Measurements from ENCODE around the gene SRGAP2B. TPM values are rescaled to one million over a fixed set of nuclear protein-coding genes. Genes with fewer than 3 reads are reported as not detected.
"Not testable (repeated sequence)": the region's sequence is repeated elsewhere in the genome, so short reads cannot be mapped to it uniquely, and the experiment has no call there.

The SRGAP2B gene
- total RNA-seq, 1 experiment from 2014 or later: 24.2 TPM

DNA sequence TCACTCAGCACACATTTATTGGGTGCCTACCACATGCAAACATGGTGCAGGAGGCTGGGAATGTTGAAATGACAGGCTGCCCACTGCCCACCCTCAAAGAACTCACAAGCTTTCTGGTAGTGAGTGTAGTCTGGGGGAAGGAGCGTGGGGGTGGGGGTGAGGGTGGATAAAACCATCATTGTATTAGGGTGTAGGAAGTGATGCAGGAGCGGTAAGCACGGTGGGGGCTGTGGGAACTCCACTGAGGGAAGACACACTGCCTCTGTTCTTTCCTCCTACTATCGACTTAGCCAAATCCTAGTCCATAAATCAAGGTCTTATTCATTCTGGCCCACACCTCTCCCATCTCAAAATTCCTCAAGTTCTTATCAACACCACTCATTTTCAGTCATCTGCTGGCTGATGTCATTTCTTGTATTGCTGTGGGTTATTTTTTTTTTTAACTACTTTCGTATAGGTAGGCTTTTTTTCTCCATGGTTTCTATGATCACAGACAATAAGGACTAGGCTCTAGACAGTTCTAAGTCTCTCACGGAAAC lies 21.0 kb downstream of the SRGAP2B start:
- H3K36me3 ChIP-seq; H3K27ac ChIP-seq; H3K4me3 ChIP-seq; DNase-seq (ENCODE audit: low read depth in 1 of 2, low spot score in 2 of 2); H3K9me3 ChIP-seq (replicated peaks); H3K4me1 ChIP-seq (replicated peaks); H3K27me3 ChIP-seq (replicated peaks): not testable (repeated sequence)

DNA sequence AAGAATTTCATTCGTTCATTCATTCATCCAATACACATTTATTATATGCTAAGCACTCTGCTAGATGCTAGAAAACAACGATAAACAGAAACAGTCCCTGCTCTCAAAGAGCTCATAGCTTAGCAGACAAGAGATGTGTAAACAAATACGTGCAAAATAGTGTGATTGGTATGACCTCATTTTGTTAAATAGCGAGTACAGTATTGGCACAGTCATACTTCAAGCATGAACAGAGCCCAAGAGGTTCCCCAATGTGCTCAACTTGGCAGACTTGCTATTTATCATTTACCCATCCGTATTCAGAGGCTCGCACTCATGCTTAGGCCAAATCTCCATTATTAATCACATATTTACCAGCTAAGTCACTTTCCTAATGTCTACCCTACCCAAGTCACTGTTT lies 23.6 kb downstream of the SRGAP2B start:
- H3K27me3 ChIP-seq (replicated peaks); H3K4me1 ChIP-seq (replicated peaks): not testable (repeated sequence)

DNA sequence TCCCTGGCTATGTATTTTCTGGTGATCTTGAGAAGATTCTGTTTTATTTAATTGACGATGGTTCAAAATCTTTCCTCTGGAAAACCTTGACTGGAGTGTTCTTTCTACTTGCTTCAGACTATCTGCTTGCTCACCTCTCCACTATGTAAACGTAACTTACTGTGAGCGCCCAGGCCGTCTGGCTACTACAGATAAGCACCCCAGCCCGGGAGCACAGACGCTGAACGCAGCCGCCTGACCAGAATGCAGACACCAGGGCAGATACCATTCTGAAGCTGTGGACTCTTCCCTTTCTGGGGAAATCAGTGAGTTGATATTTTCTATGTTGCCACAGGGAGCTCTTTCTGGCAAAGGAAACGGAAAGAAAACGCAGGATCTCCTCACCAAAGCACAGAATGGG lies 28.6 kb downstream of the SRGAP2B start:
- H3K36me3 ChIP-seq; H3K27me3 ChIP-seq (replicated peaks); DNase-seq (ENCODE audit: low read depth in 1 of 2, low spot score in 2 of 2); H3K9me3 ChIP-seq (replicated peaks); H3K4me3 ChIP-seq; H3K4me1 ChIP-seq (replicated peaks); H3K27ac ChIP-seq: not testable (repeated sequence)

More for the DNA sequence above, 23.6 kb downstream of the SRGAP2B start:
- not testable (repeated sequence) for H3K27ac ChIP-seq; DNase-seq (ENCODE audit: low read depth in 1 of 2, low spot score in 2 of 2); H3K4me3 ChIP-seq; H3K36me3 ChIP-seq; H3K9me3 ChIP-seq (replicated peaks)

- H3K27me3 ChIP-seq (replicated peaks); H3K4me3 ChIP-seq: not testable (repeated sequence)
Measured at GRCh38 chr1:145065194-145065826, 29.8 kb downstream of the SRGAP2B start.

DNA sequence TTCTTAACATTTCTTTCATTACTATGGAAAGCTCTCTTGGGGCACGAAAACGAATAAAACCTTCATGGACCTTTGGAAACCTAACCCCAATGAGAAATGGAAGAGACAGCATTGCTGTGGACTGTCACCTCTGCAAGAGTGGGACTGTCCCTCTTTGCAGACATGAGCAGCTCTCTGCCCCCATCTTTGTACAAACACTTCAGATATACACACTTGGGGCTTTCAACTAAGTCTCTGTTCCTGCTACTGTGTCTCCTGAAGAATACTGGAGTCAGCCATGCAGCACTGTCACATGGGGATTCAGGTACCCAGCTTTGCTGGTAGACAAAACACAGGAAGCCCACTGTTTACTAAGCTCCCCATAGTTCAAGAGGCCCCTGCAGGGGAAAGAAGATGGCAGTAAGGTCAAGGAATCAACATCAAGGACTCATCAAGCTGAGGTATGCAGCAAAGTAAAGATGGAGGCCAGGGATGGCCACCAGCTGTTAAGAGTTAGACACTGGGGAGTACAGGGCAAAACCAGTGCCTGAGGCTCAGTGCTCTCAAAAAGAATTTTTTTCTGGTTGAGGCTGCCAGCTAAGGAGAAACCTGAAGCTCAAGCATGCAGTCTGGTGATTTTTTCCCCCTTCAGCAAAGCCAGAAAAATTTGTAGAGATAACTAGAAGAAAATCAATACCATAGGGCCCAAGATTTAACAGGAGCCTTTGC lies 31.0 kb downstream of the SRGAP2B start:
- H3K27ac ChIP-seq; H3K4me1 ChIP-seq (replicated peaks); H3K36me3 ChIP-seq; H3K9me3 ChIP-seq (replicated peaks); H3K4me3 ChIP-seq; DNase-seq (ENCODE audit: low read depth in 1 of 2, low spot score in 2 of 2); H3K27me3 ChIP-seq (replicated peaks): not testable (repeated sequence)

More at GRCh38 chr1:145065194-145065826, 29.8 kb downstream of the SRGAP2B start:
- not testable (repeated sequence) for H3K36me3 ChIP-seq; H3K27ac ChIP-seq; H3K9me3 ChIP-seq (replicated peaks); DNase-seq (ENCODE audit: low read depth in 1 of 2, low spot score in 2 of 2); H3K4me1 ChIP-seq (replicated peaks)

- not testable (repeated sequence) for H3K27me3 ChIP-seq (replicated peaks); H3K27ac ChIP-seq; DNase-seq (ENCODE audit: low read depth in 1 of 2, low spot score in 2 of 2); H3K4me1 ChIP-seq (replicated peaks); H3K4me3 ChIP-seq; H3K9me3 ChIP-seq (replicated peaks); H3K36me3 ChIP-seq
Measured at GRCh38 chr1:145063285-145063684, 31.8 kb downstream of the SRGAP2B start.

- H3K4me3 ChIP-seq; DNase-seq (ENCODE audit: low read depth in 1 of 2, low spot score in 2 of 2); H3K27ac ChIP-seq: not testable (repeated sequence)
Measured at GRCh38 chr1:145058184-145058583, 36.9 kb downstream of the SRGAP2B start.

DNA sequence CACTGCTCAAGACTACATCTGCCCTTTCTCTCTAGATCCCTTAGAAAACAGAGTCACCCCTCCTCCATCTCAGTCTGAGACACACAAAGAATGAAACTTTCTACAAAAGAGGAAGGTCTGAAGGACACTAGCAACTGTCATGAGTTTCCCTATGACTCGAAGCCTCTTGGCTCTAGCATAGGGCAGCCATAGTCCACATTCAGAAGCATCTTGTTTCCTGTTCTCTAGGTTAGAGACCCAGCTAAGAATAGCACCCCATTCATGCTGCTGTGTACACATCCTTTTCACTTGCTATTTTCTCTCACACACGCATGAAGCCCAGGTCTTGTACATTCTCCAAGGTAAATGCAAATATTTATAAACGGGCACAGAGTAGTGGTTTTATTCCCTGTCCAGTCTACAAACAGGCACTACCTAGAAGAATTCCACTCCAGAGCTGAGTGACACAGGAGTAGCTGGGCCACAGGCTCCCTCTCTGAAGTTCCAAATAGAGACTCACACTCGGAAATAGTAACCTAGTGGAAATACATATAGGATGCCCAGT lies 39.8 kb downstream of the SRGAP2B start:
- H3K36me3 ChIP-seq; DNase-seq (ENCODE audit: low read depth in 1 of 2, low spot score in 2 of 2): not testable (repeated sequence)

More at GRCh38 chr1:145058184-145058583, 36.9 kb downstream of the SRGAP2B start:
- H3K9me3 ChIP-seq (replicated peaks); H3K27me3 ChIP-seq (replicated peaks); H3K36me3 ChIP-seq; H3K4me1 ChIP-seq (replicated peaks): not testable (repeated sequence)

GRCh38 chr1:145053428-145053827 lies 41.7 kb downstream of the SRGAP2B start:
- not testable (repeated sequence) for H3K9me3 ChIP-seq (replicated peaks); H3K36me3 ChIP-seq; H3K27me3 ChIP-seq (replicated peaks)

More for the DNA sequence above, 39.8 kb downstream of the SRGAP2B start:
- not testable (repeated sequence) for H3K4me1 ChIP-seq (replicated peaks); H3K4me3 ChIP-seq; H3K9me3 ChIP-seq (replicated peaks); H3K27ac ChIP-seq; H3K27me3 ChIP-seq (replicated peaks)

DNA sequence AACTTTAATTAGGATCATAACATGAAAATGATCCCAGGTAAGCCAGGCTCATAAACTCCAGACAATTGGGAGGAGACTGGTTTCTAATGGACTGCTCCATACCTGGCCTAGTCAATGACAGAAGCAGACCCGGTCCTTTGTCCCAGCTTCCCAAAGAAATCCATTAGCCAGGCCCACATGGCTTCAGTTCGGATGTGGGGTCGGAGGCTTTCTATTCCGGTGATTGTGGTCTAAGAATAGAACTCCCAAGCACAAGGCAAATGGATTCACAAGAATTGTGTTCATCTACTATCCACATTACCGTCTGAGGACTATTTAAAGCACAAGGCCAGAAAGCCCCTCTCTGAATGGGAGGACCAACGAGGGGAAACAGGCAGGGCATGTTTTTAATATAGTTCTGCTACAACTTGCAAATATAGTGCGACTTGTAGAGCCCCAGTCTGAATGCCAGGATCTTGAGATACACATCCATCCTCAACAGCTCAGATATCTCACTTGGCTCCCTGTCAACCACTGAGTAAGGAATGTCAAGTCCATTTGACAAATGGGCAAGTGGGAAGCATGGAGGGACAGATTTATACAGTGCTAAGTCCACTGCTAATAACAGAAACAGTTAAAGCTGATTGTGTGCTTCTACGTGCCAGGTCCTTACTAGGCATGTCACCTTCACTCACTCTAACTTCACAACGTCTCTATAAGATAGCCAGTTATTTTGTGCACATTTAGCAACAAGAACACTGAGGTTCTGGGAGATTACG lies 42.9 kb downstream of the SRGAP2B start:
- not testable (repeated sequence) for H3K9me3 ChIP-seq (replicated peaks); H3K4me3 ChIP-seq; H3K4me1 ChIP-seq (replicated peaks); DNase-seq (ENCODE audit: low read depth in 1 of 2, low spot score in 2 of 2); H3K27ac ChIP-seq; H3K36me3 ChIP-seq; H3K27me3 ChIP-seq (replicated peaks)

More at GRCh38 chr1:145053428-145053827, 41.7 kb downstream of the SRGAP2B start:
- not testable (repeated sequence) for H3K27ac ChIP-seq; H3K4me1 ChIP-seq (replicated peaks); H3K4me3 ChIP-seq; DNase-seq (ENCODE audit: low read depth in 1 of 2, low spot score in 2 of 2)

DNA sequence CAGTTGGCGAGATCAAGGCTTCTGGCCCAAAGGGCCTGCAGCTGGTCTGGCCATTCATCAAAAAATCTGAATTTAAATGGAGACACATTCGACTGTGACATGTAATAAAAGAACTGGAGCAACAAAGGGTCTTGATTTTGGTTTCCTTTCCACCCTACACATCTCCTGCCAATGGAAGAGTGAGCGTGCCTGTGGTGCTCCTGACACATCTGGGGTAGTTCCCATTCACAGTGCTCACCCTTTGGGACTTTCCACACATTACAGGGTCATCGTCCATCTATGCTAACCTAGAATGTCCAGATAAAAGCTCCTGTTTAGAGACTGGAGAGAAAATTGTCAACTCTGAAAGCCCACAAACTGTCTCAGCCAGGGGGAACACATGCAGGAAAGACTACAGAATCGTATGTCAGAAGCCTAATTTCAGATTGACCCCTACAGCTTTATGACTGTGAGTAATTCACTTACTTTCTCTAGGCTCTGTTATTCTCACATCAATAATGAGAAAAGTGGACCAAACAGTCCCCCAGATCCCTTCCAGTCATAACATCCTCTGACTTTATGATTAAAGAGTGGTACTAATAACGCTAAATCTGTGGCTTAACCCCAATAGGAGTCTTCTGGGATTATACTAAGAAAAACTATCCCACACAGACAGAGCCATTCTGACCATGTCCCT lies 46.8 kb downstream of the SRGAP2B start:
- not testable (repeated sequence) for H3K27me3 ChIP-seq (replicated peaks); H3K27ac ChIP-seq; H3K9me3 ChIP-seq (replicated peaks); H3K4me1 ChIP-seq (replicated peaks); H3K36me3 ChIP-seq; H3K4me3 ChIP-seq; DNase-seq (ENCODE audit: low read depth in 1 of 2, low spot score in 2 of 2)

GRCh38 chr1:145047553-145047952 lies 47.6 kb downstream of the SRGAP2B start:
- not testable (repeated sequence) for DNase-seq (ENCODE audit: low read depth in 1 of 2, low spot score in 2 of 2); H3K36me3 ChIP-seq; H3K4me1 ChIP-seq (replicated peaks); H3K4me3 ChIP-seq; H3K9me3 ChIP-seq (replicated peaks); H3K27ac ChIP-seq; H3K27me3 ChIP-seq (replicated peaks)

- H3K4me3 ChIP-seq; H3K27ac ChIP-seq; H3K36me3 ChIP-seq; DNase-seq (ENCODE audit: low read depth in 1 of 2, low spot score in 2 of 2); H3K27me3 ChIP-seq (replicated peaks); H3K4me1 ChIP-seq (replicated peaks); H3K9me3 ChIP-seq (replicated peaks): not testable (repeated sequence)
Measured at GRCh38 chr1:145045571-145046273, 49.4 kb downstream of the SRGAP2B start.

Data from SJSA1 (cell line).